SHP77 treated with DMSO at 0.1 percent for 48 hours (cell line): ENCODE results near the gene GPA33.
"Not testable (repeated sequence)": the region's sequence is repeated elsewhere in the genome, so short reads cannot be mapped to it uniquely, and the experiment has no call there.

Experiments used
- DNase-seq: peaks from one replicate; lab custom pipeline; 2025; lab: John Stamatoyannopoulos, UW

Gene GPA33

GRCh38 chr1:167056529-167057231 is 33.5 kb downstream of the GPA33 start:
- DNase-seq = no peak

DNA sequence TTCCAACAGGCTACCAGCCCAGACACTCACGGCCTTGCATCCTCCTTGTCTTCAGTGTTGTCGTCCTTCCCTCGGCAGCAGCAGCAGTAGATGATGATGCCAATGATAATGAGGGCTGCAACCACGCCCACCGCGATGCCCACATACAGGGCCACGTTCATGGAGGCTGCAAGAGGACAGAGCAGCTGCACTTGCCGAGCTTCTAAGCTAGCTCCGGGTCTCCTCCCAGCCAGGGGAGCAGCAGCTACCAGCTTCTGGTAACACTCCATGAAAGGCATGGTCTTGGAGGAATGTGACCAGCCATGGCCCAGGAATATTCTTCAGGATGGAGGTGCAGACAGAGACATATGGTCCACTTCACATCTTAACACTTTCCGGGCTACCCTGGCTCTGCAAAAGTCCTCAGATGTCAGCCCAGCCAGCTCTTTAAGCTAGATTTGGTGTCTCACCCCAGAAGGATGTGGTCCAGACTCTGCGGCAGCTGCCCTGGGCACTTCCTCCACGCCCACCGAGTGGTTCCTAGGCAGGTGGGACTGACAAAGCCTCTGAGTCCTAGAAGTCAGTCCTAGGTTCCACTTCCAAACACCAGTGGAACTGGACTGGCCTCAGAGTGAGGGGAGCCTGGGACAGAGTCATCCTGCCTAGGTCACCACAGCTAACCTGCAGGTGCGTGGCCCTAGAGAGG is 35.1 kb downstream of the GPA33 start:
- no peak for DNase-seq

DNA sequence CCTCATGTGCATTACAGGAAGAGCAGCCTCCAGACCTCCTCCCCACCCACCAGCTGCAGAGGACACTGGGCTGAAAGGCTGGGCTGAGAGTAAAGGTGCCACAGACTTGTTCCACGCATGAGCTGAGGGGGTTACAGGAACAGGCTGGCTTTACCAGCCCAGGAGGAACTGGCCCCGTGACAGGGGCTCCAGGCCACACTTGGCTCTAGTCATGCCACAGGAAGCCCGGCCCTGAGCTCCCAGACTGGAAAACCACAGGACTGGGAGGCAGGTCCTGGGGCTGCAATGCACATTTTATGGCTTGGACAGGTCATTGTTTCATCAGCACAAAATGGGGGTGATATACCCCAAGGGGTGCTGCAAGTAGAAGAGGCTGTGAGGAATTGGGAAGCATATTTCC is 35.6 kb downstream of the GPA33 start:
- DNase-seq = no peak

DNA sequence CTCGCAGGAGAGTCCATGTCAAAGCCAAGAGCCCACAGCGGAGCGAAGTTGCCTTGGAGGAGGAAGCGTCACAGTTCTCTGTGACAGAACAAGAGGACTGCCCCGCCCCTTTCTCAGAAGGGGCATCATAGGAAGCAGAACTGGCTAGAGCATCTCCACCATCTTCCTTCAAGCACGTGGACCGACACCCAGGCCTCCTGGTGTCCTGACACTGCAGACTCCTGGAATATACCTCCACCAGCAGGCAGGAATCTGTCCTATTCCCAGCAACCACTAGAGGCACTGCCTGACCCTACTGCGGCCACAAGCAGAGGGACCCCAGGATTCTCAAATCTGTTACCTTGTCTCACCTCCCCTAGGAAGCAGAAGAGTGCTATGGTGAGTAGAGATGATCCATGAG is 37.8 kb downstream of the GPA33 start:
- DNase-seq = no peak

- DNase-seq = no peak
Observed at GRCh38 chr1:167051907-167052306, 38.3 kb downstream of the GPA33 start.

DNA sequence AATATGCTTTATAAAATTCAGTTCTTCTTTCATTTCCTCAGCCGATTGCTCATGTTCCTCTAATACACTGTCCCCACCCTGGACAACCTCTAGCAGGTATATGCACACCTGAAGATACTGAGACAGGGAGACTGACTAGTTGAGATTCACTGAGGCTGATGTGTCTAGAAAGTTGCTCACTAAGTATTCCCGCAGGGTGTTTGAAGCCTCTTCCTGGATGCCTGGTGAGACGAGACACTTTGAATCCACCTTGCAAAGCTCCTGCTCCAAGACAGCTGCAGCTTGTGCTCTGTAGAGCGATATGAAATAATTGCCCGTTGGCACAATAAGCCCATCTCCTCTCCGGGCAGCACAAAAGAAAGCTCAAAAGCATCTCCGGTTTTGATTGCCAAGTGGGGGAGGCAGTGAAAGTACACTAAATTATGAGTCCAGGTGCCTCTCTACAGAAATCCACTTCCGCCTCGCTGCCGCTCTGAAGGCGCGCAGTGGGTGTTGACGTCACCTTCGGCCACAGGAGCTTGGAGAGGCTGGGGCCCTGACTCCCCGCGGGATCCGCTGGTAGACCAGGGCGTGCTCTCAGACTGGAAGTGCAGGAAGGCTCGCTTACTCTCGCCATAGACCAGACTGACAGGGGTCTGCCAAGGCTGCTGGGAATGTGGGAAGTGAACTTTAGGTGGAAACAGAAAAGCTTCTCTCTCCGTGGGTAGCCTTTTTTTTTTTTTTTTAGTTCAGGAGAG is 46.3 kb downstream of the GPA33 start:
- DNase-seq = peak; percentile 82

DNA sequence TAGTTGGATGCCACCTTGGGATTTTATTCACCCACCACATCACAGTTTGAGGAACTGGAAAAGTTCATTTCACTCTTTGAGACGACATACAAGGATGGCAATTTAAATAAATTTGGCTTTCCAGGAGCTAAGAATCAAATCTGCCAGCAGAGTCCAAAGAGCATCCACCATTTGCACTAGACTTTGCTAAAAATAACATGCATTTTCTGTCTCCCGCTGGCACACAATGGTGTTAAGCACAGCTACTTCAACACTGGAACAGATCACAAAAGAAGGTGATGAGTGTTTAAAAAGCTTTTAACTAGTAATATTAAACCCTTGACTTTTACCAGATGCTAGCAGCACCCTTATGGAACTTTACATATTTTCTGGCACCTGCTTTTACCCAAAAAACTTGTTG is 56.5 kb downstream of the GPA33 start:
- DNase-seq = no peak

DNA sequence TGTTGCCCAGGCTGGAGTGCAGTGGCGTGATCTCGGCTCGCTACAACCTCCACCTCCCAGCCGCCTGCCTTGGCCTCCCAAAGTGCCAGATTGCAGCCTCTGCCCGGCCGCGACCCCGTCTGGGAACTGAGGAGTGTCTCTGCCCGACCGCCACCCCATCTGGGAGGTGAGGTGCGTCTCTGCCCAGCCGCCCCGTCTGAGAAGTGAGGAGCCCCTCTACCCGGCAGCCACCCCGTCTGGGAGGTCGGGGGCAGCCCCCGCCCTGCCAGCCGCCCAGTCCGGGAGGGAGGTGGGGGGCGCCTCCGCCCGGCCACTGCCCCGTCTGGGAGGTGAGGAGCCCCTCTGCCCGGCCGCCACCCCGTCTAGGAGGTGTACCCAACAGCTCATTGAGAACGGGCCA is 60.6 kb downstream of the GPA33 start:
- DNase-seq = not testable (repeated sequence)

GRCh38 chr1:167022384-167022783 is 67.8 kb downstream of the GPA33 start:
- no peak for DNase-seq

DNA sequence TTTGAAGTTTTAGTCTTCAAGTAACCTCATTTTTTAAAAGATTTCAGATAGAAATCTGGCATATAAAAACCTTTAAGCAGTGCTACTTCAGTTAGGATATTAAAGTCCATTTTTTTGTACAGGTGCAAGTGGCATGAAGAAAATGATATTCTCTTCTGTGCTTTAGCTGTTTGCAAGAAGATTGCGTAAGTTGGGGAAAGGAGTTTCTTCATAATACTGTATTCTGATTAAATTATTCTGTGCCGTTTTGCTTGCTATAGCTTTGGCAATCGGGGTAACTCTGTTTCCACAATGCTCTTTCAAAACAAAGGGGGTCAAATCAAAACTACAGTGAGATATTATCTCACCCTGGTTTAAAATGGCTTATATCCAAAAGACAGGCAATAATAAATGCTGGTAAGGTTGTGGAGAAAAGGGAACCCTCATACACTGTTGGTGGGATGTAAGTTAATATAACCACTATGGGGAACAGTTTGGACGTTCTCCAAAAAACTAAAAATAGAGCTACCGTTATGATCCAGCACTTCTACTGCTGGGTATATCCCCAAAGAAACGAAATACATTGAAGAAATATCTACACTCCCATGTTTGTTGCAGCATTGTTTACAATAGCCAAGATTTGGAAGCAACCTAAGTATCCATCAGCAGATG is 74.0 kb downstream of the GPA33 start:
- DNase-seq = no peak

- no peak for DNase-seq
Observed at GRCh38 chr1:167013108-167013929, 76.9 kb downstream of the GPA33 start.

GRCh38 chr1:167012570-167012969 is 77.6 kb downstream of the GPA33 start:
- DNase-seq = no peak

DNA sequence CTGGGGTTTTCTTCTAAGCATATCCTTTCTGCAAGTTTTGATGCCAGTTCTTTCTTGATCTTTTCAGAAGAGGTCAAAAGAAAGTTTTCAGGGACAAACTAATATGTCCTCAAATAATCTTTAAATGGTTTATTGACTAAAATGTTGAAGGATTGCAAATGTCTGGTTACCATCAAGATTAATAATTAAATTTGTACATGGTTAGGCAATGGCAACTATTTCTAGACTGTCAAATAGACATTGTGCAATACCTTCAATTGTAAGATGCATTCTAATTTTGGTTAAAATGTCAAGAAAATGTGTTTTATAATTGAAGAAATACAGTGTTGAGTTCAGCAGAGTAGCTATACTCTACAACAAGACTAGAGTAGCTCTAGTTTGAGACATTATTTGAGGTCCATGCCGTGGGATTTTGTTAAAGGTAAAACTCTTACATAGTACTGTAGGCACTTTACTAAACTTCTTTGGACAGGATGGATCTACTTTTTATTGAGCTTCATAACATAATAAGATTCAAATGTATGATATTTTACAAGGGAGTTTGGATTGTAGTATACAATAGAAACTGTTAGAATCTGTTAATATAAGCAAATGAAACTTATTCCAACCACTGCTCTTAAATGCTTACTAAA is 78.5 kb downstream of the GPA33 start:
- no peak for DNase-seq

- DNase-seq = no peak
Observed at GRCh38 chr1:167003711-167004110, 86.5 kb downstream of the GPA33 start.
